GM19023 (cell line): ENCODE data around the gene FOXO3.
"Not testable (repeated sequence)": the region's sequence is repeated elsewhere in the genome, so short reads cannot be mapped to it uniquely, and the experiment has no call there.

ENCODE experiments used
- ATAC-seq: cut with Tn5 transposase; IDR thresholded peaks from one replicate; pipeline ENCODE4 v1.9.1; 2021; ENCODE audit warnings: mild to moderate bottlenecking, moderate library complexity; ENCODE audit not compliant: unreplicated experiment

FOXO3 gene

DNA sequence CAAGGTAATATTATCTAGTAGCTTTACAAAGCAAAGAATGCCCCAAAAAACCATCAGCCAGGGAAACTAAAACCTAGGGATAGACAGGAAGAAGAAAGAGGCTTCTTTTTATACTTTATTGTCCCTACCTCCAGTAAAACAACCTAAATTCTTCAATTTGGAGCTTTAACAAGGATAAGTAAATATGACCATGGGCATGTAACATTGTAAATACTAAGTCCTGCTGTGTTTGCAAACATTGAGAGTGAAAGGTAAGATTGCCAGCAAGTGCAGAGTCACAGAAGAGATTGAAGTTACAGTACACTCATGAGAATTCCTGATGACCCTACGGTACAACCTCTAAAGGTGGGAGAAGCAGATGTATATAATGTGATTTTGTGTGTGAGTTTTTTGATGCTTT, 117.2 kb downstream of the FOXO3 start:
- ATAC-seq, result no peak

DNA sequence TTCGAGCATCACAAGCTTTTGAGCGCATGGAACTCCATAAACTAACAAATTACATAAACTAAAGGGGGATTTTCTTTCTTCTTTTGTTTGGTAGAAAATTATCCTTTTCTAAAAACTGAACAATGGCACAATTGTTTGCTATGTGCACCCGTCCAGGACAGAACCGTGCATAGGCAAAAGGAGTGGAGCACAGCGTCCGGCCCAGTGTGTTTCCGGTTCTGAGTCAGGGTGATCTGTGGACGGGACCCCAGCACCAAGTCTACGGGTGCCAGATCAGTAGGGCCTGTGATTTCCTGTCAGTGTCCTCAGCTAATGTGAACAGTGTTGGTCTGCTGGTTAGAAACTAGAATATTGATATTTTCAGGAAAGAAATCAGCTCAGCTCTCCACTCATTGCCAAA, 119.6 kb downstream of the FOXO3 start:
- ATAC-seq, result not testable (repeated sequence)

- not testable (repeated sequence) for ATAC-seq
These were observed 121.0 kb downstream of the FOXO3 start for GRCh38 chr6:108681721-108682120.

- ATAC-seq, result not testable (repeated sequence)
These were observed 121.8 kb downstream of the FOXO3 start for GRCh38 chr6:108682383-108683119.

DNA sequence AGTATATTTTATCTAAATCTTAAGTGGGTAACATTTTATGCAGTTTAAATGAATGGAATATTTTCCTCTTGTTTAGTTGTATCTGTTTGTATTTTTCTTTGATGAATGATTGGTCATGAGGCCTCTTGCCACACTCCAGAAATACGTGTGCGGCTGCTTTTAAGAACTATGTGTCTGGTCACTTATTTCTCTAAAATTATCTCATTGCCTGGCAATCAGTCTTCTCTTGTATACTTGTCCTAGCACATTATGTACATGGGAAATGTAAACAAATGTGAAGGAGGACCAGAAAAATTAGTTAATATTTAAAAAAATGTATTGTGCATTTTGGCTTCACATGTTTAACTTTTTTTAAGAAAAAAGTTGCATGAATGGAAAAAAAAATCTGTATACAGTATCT, 123.3 kb downstream of the FOXO3 start:
- not testable (repeated sequence) for ATAC-seq

GRCh38 chr6:108684771-108685329, 124.1 kb downstream of the FOXO3 start:
- no peak for ATAC-seq

DNA sequence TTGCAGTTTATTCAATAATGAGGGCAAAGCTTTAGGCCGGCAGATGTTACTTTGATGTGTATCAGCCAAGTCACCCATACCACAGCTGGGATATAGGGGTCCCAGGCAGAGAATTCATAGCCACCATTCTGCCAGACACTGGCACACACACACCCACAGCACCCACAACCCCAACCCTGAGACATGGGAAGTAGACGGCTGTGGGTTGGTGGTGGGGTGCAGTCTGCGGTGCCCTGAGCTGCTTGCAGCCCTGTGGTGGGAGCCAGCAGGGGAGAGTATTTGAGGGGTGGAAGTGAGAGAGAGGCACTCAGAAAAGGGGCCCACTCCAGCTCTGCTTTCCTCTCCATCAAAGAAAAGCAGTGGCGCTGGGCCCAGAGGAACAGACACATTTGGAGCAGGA, 125.3 kb downstream of the FOXO3 start:
- ATAC-seq, result no peak

DNA sequence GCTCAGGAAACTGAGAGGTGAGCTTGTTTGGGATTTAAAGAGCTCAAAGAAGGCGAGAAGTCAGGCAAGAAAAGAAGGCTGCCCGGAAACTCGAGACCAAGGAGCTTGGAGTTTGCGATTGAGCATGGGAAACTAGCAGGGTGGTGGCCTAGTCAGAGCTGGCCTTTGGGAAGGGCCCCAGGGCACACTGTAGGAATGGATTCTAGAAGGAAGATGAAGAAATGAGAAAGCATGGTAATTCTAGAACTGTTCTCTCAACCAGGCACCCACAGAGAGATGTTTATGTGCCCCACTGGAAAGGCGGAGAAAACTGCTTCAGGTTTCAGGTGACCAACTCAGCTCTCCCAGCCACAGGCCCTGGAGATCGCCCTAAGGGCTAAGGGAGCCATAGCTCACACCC, 126.2 kb downstream of the FOXO3 start:
- no peak for ATAC-seq

DNA sequence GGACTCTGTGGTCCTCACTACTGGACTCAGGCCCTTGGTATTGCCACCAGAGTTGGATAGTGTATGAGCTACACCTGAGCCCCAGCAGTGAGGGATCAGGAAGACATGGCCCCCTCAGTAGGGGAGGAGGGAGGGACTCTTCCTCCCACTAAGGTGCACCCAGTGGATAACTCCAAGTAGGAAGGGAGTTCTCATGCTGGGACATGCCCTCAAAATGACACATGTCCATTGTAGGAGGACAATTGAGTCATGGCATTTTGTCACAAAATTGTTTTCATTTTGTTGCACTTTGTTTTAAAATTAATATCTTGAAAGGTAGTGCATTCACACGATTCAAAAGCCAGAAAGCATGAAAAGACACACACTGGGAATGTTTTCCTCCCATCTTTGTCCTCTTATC, 127.2 kb downstream of the FOXO3 start:
- no peak for ATAC-seq

DNA sequence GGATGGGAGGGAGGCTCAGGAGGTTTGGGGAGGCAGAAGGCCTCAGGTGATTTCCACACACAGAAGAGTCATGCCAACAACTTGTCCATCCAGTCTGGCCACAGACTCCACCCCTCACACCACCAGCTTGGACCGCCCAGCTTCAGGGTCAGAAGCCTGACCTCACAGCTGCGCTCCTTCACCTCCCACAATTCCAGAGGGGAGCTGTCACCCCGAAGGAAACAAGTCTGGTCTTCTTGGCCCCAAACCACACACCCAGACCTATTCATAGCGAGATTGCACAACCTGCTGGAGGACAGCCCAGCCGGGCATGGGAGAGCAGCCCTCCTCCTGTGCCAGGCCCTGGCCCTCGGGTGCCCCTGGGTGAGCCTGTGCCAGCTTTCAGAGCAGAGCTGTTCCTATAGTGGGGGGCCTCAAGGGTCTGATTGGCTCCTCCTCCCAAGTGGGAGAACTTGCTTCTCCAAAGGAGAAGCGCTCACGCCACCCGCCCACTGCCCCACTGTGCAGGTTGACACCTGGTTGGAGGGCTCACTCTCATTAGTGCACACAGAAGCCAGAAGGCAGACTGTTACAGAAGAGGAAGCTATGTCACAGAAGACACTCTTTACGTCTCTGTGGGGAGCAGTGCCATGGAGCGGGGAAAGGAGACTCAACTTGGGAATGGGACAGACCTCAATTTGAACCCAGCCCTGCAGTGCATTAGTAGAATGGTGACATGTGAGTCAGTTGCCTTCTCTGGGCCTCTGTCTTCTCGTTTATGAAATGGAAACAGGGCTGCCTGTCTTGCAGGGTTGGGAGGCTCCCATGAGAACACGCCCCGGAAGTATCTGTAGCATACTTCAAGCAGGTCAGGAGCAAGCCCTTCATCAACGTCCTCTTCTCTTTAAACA, 128.8 kb downstream of the FOXO3 start:
- ATAC-seq, result no peak

GRCh38 chr6:108690326-108691049, 129.8 kb downstream of the FOXO3 start:
- ATAC-seq, result no peak

- ATAC-seq, result no peak
These were observed 132.9 kb downstream of the FOXO3 start for GRCh38 chr6:108693430-108694154.

DNA sequence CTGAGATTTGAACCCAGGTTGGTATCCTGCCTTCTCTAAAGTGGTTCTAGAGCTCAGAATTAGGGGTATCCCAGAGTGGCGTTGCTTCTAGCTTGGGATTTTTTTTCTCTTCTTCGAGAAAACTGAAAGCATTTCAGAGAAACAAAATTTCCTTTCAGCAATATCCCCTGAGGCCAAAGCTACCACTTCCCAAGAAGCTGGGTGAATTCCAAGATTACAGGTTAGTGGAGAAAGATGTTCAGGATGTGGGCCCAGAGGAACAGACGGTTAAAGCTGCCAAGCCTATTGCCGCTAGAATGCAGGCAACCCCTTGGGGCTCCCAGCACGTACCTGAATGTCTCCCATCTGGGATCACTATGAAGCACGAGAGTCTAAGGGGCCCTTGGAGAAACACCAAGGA, 134.1 kb downstream of the FOXO3 start:
- no peak for ATAC-seq

- ATAC-seq, result no peak
These were observed 136.9 kb downstream of the FOXO3 start for GRCh38 chr6:108697561-108698161.

DNA sequence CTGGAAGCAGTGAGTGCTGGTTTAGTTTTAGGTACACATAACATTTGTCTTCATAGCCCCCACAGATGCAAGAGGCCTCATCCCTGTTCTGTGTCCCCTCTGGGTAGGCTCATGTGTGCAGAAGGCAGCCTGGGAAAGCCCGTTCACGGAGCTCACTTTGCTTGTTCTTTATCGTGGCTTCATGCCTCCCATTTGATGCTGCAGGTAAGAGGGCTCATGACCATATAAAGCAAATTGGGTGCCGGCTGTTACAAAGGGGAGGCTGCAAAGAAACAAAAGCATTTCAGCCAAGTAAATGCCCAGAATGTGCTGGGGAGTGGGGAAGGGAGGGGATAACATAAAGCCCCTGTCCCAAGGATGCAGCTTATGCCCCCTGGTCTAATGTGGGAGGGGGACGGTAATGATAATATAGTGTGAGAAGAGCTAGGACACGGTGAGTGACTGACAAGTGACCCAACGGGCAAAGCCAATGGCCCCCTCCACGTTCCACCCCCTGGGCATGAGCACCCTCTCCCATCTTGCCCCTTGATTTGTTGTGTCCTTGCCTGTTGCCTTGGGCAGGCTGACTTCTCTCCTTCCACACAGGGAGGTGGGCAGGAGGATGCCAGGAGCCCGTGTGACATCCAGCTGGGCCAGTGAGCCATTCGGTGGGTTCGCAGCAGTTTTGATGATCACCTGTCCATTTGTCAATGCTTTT, 138.0 kb downstream of the FOXO3 start:
- no peak for ATAC-seq

DNA sequence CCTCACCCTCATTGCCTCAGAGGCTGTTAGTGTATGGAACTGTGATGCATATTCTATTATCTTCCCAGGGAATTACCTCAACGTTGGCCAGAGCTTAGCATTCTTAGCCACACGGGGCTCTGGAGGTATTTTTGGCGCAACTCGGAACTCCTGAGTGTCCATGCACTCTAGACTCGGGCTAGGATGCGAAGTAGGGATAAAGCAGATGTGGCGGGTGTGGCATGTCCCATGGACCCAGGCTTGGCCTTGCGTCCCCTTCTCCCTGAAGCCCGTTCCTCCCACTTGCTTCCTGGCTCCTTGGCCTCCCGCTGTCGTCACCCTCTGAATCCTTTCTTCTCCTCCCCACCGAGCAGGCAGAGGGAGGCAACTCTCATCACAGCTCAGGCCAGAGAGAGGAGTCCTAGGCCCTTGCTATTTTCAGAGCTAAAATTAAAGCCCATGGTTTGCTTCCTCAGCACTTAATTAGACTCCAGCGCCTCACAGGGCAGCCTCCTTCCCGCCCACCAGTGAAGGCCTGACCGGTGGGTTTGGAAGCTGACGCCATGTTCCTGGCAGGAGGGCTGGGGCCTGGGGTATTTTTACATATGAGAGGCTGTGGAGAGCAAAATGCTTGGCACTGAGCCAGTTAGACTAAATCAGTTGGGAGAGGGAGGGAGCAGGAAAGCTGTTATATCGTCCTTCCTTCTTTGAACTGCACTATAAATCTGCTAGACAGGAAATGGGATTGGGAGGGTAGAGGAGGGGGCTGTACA, 138.7 kb downstream of the FOXO3 start:
- ATAC-seq, result no peak

DNA sequence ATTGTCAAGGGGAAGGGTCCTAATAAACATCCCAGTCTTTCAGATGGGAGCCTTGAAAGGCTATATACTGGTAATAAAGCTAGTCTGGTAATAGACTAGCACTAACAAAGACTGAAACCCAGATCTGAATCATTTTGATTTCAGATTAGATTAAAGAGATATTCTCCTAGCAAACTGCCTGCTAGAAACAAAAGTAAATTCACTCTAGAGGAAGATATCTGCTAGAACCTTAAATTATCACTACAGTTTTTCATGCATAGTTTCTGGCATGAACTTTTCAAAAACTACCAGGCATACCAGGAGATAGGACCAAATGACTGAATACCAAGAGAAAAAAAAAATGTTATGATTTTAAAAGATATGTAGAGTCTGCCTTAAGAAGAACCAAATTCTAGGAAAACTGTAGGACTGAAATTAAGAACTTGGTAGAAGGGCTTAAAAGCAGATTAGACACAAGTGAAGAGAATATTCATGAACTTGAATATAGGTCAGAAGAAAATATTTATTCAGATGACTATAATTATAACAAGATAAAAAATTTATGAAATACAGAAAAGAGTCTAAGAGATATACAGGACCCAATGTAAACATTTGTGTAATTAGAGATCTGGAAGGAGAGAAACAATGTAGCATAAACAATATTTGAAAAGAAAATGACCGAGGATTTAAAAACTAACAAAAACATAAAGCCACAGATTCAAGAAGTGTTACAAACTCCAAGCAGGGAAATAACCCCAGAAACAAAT, 141.6 kb downstream of the FOXO3 start:
- no peak for ATAC-seq

- no peak for ATAC-seq
These were observed 145.9 kb downstream of the FOXO3 start for GRCh38 chr6:108706649-108707048.
